ENCODE data around the gene TAS2R39. TPM values are rescaled to one million over a fixed set of nuclear protein-coding genes. Genes with fewer than 3 reads are reported as not detected.

TAS2R39 gene
- total and polyA plus RNA-seq, 2 experiments from 2014 or later: 0.21 TPM; not detected in 1

DNA sequence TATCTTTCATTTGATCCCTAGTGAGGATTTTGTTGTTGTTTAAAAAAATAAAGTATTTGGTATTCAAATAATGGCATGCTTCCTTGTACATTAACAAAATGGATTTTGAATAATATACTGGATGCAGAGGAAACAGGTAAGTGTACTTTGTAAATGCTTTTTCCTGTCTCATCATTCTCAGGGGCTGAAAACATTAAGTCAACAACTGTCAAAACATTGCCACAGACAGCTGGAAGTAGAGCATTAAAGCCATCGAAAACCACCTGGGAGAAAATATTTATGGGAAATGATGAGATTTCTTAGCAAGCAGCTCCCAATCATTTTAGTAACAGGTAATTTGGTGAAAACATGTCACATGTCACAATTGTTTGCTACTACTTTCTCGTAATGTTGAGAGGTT, 10.7 kb downstream of the TAS2R39 start:
- H3K9me3 Mint-ChIP-seq: no peaks in the 10 kb centered on the region
- Histone ChIP-seq H4K20me1 (replicated peaks; ENCODE audit: insufficient read depth) (no peaks in the 10 kb centered on the region), H3K4me2 (no peak overlapping the region), H3K9me2 (ENCODE audit: insufficient read depth) (no peaks in the 10 kb centered on the region), H3K4me3 (no peak overlapping the region), H3K79me2 (replicated peaks; ENCODE audit: insufficient read depth) (no peaks in the 10 kb centered on the region), H3K4me1 (ENCODE audit: insufficient read depth) (0 out of 2 replicates have a peak, but pooled peaks cover 6% of the 10 kb centered on the region), H3K36me3 (ENCODE audit: insufficient read depth) (no peaks in the 10 kb centered on the region), H3K27ac (ENCODE audit: low read depth) (no peak overlapping the region), H3F3A (replicated peaks; ENCODE audit: low read depth) (no peaks in the 10 kb centered on the region), H2AFZ (no peak overlapping the region), H3K27me3 (ENCODE audit: insufficient read depth) (no peaks in the 10 kb centered on the region)
- no peak overlapping the region for H3K27ac Mint-ChIP-seq
- H3K27me3 Mint-ChIP-seq (ENCODE audit: insufficient read depth, low read depth, poor library complexity): no peaks in the 10 kb centered on the region
- TF ChIP-seq, protein P1, sequence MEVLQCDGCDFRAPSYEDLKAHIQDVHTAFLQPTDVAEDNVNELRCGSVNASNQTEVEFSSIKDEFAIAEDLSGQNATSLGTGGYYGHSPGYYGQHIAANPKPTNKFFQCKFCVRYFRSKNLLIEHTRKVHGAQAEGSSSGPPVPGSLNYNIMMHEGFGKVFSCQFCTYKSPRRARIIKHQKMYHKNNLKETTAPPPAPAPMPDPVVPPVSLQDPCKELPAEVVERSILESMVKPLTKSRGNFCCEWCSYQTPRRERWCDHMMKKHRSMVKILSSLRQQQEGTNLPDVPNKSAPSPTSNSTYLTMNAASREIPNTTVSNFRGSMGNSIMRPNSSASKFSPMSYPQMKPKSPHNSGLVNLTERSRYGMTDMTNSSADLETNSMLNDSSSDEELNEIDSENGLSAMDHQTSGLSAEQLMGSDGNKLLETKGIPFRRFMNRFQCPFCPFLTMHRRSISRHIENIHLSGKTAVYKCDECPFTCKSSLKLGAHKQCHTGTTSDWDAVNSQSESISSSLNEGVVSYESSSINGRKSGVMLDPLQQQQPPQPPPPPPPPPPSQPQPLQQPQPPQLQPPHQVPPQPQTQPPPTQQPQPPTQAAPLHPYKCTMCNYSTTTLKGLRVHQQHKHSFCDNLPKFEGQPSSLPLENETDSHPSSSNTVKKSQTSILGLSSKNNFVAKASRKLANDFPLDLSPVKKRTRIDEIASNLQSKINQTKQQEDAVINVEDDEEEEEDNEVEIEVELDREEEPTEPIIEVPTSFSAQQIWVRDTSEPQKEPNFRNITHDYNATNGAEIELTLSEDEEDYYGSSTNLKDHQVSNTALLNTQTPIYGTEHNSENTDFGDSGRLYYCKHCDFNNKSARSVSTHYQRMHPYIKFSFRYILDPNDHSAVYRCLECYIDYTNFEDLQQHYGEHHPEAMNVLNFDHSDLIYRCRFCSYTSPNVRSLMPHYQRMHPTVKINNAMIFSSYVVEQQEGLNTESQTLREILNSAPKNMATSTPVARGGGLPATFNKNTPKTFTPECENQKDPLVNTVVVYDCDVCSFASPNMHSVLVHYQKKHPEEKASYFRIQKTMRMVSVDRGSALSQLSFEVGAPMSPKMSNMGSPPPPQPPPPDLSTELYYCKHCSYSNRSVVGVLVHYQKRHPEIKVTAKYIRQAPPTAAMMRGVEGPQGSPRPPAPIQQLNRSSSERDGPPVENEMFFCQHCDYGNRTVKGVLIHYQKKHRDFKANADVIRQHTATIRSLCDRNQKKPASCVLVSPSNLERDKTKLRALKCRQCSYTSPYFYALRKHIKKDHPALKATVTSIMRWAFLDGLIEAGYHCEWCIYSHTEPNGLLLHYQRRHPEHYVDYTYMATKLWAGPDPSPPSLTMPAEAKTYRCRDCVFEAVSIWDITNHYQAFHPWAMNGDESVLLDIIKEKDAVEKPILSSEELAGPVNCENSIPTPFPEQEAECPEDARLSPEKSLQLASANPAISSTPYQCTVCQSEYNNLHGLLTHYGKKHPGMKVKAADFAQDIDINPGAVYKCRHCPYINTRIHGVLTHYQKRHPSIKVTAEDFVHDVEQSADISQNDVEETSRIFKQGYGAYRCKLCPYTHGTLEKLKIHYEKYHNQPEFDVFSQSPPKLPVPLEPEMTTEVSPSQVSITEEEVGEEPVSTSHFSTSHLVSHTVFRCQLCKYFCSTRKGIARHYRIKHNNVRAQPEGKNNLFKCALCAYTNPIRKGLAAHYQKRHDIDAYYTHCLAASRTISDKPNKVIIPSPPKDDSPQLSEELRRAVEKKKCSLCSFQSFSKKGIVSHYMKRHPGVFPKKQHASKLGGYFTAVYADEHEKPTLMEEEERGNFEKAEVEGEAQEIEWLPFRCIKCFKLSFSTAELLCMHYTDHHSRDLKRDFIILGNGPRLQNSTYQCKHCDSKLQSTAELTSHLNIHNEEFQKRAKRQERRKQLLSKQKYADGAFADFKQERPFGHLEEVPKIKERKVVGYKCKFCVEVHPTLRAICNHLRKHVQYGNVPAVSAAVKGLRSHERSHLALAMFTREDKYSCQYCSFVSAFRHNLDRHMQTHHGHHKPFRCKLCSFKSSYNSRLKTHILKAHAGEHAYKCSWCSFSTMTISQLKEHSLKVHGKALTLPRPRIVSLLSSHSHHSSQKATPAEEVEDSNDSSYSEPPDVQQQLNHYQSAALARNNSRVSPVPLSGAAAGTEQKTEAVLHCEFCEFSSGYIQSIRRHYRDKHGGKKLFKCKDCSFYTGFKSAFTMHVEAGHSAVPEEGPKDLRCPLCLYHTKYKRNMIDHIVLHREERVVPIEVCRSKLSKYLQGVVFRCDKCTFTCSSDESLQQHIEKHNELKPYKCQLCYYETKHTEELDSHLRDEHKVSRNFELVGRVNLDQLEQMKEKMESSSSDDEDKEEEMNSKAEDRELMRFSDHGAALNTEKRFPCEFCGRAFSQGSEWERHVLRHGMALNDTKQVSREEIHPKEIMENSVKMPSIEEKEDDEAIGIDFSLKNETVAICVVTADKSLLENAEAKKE (CRISPR knock-in tag; IDR thresholded peaks at IDR 0.05): no peak
- TF ChIP-seq ZNF331 (CRISPR knock-in tag; IDR thresholded peaks at IDR 0.05; ENCODE audit: low read depth) (no peak), NANOG (IDR thresholded peaks at IDR 0.05; ENCODE audit: borderline replicate concordance) (no peak), EZH2 (IDR thresholded peaks at IDR 0.05; ENCODE audit: low read depth, unreplicated experiment) (no peak), ZNF114 (CRISPR knock-in tag; IDR thresholded peaks at IDR 0.05) (no peak), CREB1 (CRISPR knock-in tag; IDR thresholded peaks at IDR 0.05; ENCODE audit: low read depth) (no peak), JUNB (IDR thresholded peaks at IDR 0.05; ENCODE audit: unreplicated experiment) (no peak), POLR2AphosphoS5 (IDR thresholded peaks at IDR 0.05; ENCODE audit: low read depth) (no peak), STAT1 (IDR thresholded peaks at IDR 0.05; ENCODE audit: unreplicated experiment) (no peak)
- TF ChIP-seq, protein P2, sequence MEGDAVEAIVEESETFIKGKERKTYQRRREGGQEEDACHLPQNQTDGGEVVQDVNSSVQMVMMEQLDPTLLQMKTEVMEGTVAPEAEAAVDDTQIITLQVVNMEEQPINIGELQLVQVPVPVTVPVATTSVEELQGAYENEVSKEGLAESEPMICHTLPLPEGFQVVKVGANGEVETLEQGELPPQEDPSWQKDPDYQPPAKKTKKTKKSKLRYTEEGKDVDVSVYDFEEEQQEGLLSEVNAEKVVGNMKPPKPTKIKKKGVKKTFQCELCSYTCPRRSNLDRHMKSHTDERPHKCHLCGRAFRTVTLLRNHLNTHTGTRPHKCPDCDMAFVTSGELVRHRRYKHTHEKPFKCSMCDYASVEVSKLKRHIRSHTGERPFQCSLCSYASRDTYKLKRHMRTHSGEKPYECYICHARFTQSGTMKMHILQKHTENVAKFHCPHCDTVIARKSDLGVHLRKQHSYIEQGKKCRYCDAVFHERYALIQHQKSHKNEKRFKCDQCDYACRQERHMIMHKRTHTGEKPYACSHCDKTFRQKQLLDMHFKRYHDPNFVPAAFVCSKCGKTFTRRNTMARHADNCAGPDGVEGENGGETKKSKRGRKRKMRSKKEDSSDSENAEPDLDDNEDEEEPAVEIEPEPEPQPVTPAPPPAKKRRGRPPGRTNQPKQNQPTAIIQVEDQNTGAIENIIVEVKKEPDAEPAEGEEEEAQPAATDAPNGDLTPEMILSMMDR (conservative IDR thresholded peaks at IDR 0.05; ENCODE audit: low read depth in 2 of 2): no peak
- no peak for DNase-seq (ENCODE audit: low spot score)
- no peaks in the 10 kb centered on the region for H3K4me1 Mint-ChIP-seq
- no peak for ATAC-seq
- H3K36me3 Mint-ChIP-seq (ENCODE audit: low read depth): no peaks in the 10 kb centered on the region
- no peak overlapping the region for H3K4me3 Mint-ChIP-seq

Data from GM23338 (cell line).